ENCODE results near the gene BECN2.

The BECN2 gene

GRCh38 chr1:241918879-241919278 is 38.7 kb upstream of the BECN2 start:
- no peak overlapping the region for H3K9ac ChIP-seq (ENCODE audit: low read length)
- H3K27me3 ChIP-seq (replicated peaks; ENCODE audit: insufficient read depth, low read length) = no peaks in the 10 kb centered on the region
- no peaks in the 10 kb centered on the region for H3K9me3 ChIP-seq (replicated peaks; ENCODE audit: insufficient read depth, low read length)
- H3K27ac ChIP-seq (ENCODE audit: low read length) = no peak overlapping the region
- no peaks in the 10 kb centered on the region for H3F3A ChIP-seq (ENCODE audit: insufficient read depth, low read length)
- H3K36me3 ChIP-seq (replicated peaks; ENCODE audit: insufficient read depth, low read length) = no peaks in the 10 kb centered on the region
- no peak overlapping the region for H3K4me3 ChIP-seq (ENCODE audit: low read length)
- H3K9me2 ChIP-seq (replicated peaks; ENCODE audit: insufficient read depth, low read length) = no peaks in the 10 kb centered on the region
- TF ChIP-seq EZH2 (optimal IDR thresholded peaks at IDR 0.05; ENCODE audit: low read depth, low read length) (no peak), CTCF (IDR thresholded peaks at IDR 0.05; ENCODE audit: low read length) (no peak), EZH2phosphoT487 (IDR thresholded peaks at IDR 0.05; ENCODE audit: low read length) (no peak)
- H2AFZ ChIP-seq (ENCODE audit: low read length) = no peak overlapping the region
- H3K79me2 ChIP-seq (ENCODE audit: low read length) = no peaks in the 10 kb centered on the region
- H3K4me1 ChIP-seq (ENCODE audit: low read length) = no peaks in the 10 kb centered on the region
- H3K4me2 ChIP-seq (ENCODE audit: low read depth, low read length) = no peak overlapping the region
- no peaks in the 10 kb centered on the region for H4K20me1 ChIP-seq (ENCODE audit: insufficient read depth, low read length)
- DNase-seq = no peak

GRCh38 chr1:241924080-241924808 is 33.3 kb upstream of the BECN2 start:
- no peaks in the 10 kb centered on the region for H3K79me2 ChIP-seq (ENCODE audit: low read length)
- TF ChIP-seq CTCF (IDR thresholded peaks at IDR 0.05; ENCODE audit: low read length) (no peak), EZH2 (optimal IDR thresholded peaks at IDR 0.05; ENCODE audit: low read depth, low read length) (no peak), EZH2phosphoT487 (IDR thresholded peaks at IDR 0.05; ENCODE audit: low read length) (no peak)
- DNase-seq = no peak

GRCh38 chr1:241926141-241926540 is 31.4 kb upstream of the BECN2 start:
- Histone ChIP-seq H3F3A (ENCODE audit: insufficient read depth, low read length) (no peaks in the 10 kb centered on the region), H2AFZ (ENCODE audit: low read length) (no peak overlapping the region), H3K79me2 (ENCODE audit: low read length) (no peaks in the 10 kb centered on the region), H4K20me1 (ENCODE audit: insufficient read depth, low read length) (no peaks in the 10 kb centered on the region), H3K27ac (ENCODE audit: low read length) (no peak overlapping the region), H3K9ac (ENCODE audit: low read length) (no peak overlapping the region), H3K9me2 (replicated peaks; ENCODE audit: insufficient read depth, low read length) (no peaks in the 10 kb centered on the region), H3K36me3 (replicated peaks; ENCODE audit: insufficient read depth, low read length) (no peaks in the 10 kb centered on the region), H3K27me3 (replicated peaks; ENCODE audit: insufficient read depth, low read length) (no peaks in the 10 kb centered on the region), H3K9me3 (replicated peaks; ENCODE audit: insufficient read depth, low read length) (no peaks in the 10 kb centered on the region), H3K4me2 (ENCODE audit: low read depth, low read length) (no peak overlapping the region), H3K4me1 (ENCODE audit: low read length) (no peaks in the 10 kb centered on the region), H3K4me3 (ENCODE audit: low read length) (no peak overlapping the region)
- TF ChIP-seq EZH2phosphoT487 (IDR thresholded peaks at IDR 0.05; ENCODE audit: low read length) (no peak), CTCF (IDR thresholded peaks at IDR 0.05; ENCODE audit: low read length) (no peak), EZH2 (optimal IDR thresholded peaks at IDR 0.05; ENCODE audit: low read depth, low read length) (no peak)
- no peak for DNase-seq

More at GRCh38 chr1:241924080-241924808, 33.3 kb upstream of the BECN2 start:
- Histone ChIP-seq H3K27me3 (replicated peaks; ENCODE audit: insufficient read depth, low read length) (no peaks in the 10 kb centered on the region), H2AFZ (ENCODE audit: low read length) (no peak overlapping the region), H3F3A (ENCODE audit: insufficient read depth, low read length) (no peaks in the 10 kb centered on the region), H3K9me3 (replicated peaks; ENCODE audit: insufficient read depth, low read length) (no peaks in the 10 kb centered on the region), H3K9ac (ENCODE audit: low read length) (no peak overlapping the region), H3K4me3 (ENCODE audit: low read length) (no peak overlapping the region), H4K20me1 (ENCODE audit: insufficient read depth, low read length) (no peaks in the 10 kb centered on the region), H3K4me1 (ENCODE audit: low read length) (no peaks in the 10 kb centered on the region), H3K9me2 (replicated peaks; ENCODE audit: insufficient read depth, low read length) (no peaks in the 10 kb centered on the region), H3K27ac (ENCODE audit: low read length) (no peak overlapping the region), H3K4me2 (ENCODE audit: low read depth, low read length) (no peak overlapping the region), H3K36me3 (replicated peaks; ENCODE audit: insufficient read depth, low read length) (no peaks in the 10 kb centered on the region)

Data from MM.1S (cell line).